ENCODE data around the gene FBH1.

GRCh38 chr10:5918763-5919162 is 28.7 kb downstream of the FBH1 start:
- no peak for TF ChIP-seq CTCF (IDR thresholded peaks at IDR 0.05)
- TF ChIP-seq POLR2A (IDR thresholded peaks at IDR 0.05) = no peak
